ENCODE results near the gene C1QL3.

DNA sequence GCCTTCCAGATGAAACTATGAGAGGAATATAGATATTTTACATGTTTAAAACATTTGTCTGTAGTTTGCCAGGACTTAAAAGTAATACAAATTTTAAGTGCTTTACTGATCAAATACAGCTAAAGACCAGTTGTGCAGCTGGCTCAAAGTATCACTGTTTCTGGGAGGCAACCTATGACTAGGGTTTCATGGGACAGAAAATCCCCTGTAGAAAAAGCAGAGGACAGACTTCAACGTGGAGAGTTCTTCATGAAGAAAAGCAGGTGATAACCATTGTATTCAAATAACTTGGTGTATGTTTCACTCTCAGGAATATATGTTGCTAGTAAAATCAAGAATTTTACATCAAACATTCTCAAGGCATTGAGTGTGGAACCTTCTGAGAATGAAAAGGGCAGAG lies 43.9 kb downstream of the C1QL3 start:
- TF ChIP-seq SIN3A (IDR thresholded peaks at IDR 0.05; ENCODE audit: low read depth, low read length) (no peak), CREB1 (IDR thresholded peaks at IDR 0.05; ENCODE audit: low read depth) (no peak), MXI1 (IDR thresholded peaks at IDR 0.05; ENCODE audit: low read depth, low read length) (no peak), YY1 (IDR thresholded peaks at IDR 0.05; ENCODE audit: low read depth, low read length) (no peak), DPF2 (IDR thresholded peaks at IDR 0.05) (no peak), EP300 (IDR thresholded peaks at IDR 0.05; ENCODE audit: borderline replicate concordance in 1 of 2, control insufficient read depth in 1 of 2, low read depth in 2 of 2, low read length in 2 of 2) (no peak)
- TF ChIP-seq, protein P1, sequence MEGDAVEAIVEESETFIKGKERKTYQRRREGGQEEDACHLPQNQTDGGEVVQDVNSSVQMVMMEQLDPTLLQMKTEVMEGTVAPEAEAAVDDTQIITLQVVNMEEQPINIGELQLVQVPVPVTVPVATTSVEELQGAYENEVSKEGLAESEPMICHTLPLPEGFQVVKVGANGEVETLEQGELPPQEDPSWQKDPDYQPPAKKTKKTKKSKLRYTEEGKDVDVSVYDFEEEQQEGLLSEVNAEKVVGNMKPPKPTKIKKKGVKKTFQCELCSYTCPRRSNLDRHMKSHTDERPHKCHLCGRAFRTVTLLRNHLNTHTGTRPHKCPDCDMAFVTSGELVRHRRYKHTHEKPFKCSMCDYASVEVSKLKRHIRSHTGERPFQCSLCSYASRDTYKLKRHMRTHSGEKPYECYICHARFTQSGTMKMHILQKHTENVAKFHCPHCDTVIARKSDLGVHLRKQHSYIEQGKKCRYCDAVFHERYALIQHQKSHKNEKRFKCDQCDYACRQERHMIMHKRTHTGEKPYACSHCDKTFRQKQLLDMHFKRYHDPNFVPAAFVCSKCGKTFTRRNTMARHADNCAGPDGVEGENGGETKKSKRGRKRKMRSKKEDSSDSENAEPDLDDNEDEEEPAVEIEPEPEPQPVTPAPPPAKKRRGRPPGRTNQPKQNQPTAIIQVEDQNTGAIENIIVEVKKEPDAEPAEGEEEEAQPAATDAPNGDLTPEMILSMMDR (IDR thresholded peaks at IDR 0.05 in 2 of 3, conservative IDR thresholded peaks at IDR 0.05 in 1 of 3; ENCODE audit: control insufficient read depth in 2 of 3, extremely low read depth in 1 of 3, insufficient read depth in 1 of 3, low read depth in 3 of 3, low read length in 3 of 3): no peak

All from GM12878 (cell line).